IMR-90 (cell line): ENCODE data around the gene MAP1LC3B2. TPM values are rescaled to one million over a fixed set of nuclear protein-coding genes. Genes with fewer than 3 reads are reported as not detected.

Experiments used
- ATAC-seq: fragments of 200-7000 bp; cut with Tn5 transposase; 2 replicates; pipeline ENCODE4 v1.9.1; 2020; ENCODE audit warnings: low read depth, mild to moderate bottlenecking, moderate library complexity
- BruUV-seq: library from RNA; stranded (reverse); fragments of 400-500 nt; replicated peaks from 2 replicates; lab custom pipeline; 2021; lab: Mats Ljungman, UMichigan
- CTCF ChIA-PET: fragments of 300-600 bp; formaldehyde crosslinking; extraction: SDS; loops from one replicate; lab custom pipeline; 2021; ENCODE audit warnings: antibody characterized with exemption; lab: Yijun Ruan, JAX
- POLR2A ChIA-PET: fragments of 300-600 bp; sonication (Branson Sonifier 250); formaldehyde crosslinking; loops from one replicate; lab custom pipeline; 2022; ENCODE audit warnings: antibody characterized with exemption; ENCODE audit not compliant: unreplicated experiment; lab: Charles Lee
- DNase-seq: peaks from one replicate; pipeline ENCODE4 v3.0.0; 2013
- H2AFZ ChIP-seq: replicated peaks from 2 replicates; pipeline ENCODE3; 2013; ENCODE audit warnings: low read length, mild to moderate bottlenecking; ENCODE audit not compliant: poor library complexity
- H2AK5ac ChIP-seq: 2 replicates; pipeline ENCODE4 v1.6.1; 2013; ENCODE audit warnings: low read depth, low read length, inconsistent platforms
- H2AK9ac ChIP-seq: replicated peaks from 2 replicates; pipeline ENCODE3; 2013; ENCODE audit warnings: mild to moderate bottlenecking, low read depth, low read length, moderate library complexity; ENCODE audit not compliant: poor library complexity
- H2BK120ac ChIP-seq: 2 replicates; pipeline ENCODE4 v1.6.1; 2013; ENCODE audit warnings: low read depth, low read length, inconsistent platforms
- H2BK15ac ChIP-seq: 3 replicates; pipeline ENCODE4 v1.6.1; 2013; ENCODE audit warnings: low read depth, low read length, inconsistent platforms
- H2BK20ac ChIP-seq: 2 replicates; pipeline ENCODE4 v1.6.1; 2013; ENCODE audit warnings: low read depth, mild to moderate bottlenecking, inconsistent platforms, low read length, moderate library complexity
- H2BK5ac ChIP-seq: 2 replicates; pipeline ENCODE4 v1.6.1; 2013; ENCODE audit warnings: mild to moderate bottlenecking, low read depth, low read length, inconsistent platforms; ENCODE audit not compliant: poor library complexity, severe bottlenecking
- H3K14ac ChIP-seq: replicated peaks from 2 replicates; pipeline ENCODE4 v1.6.1; 2013; ENCODE audit warnings: low read depth, low read length, inconsistent platforms
- H3K18ac ChIP-seq: 2 replicates; pipeline ENCODE4 v1.6.1; 2013; ENCODE audit warnings: low read depth, low read length, control low read depth
- H3K23ac ChIP-seq: 2 replicates; pipeline ENCODE4 v1.6.1; 2013; ENCODE audit warnings: low read depth, low read length, inconsistent platforms
- H3K27ac ChIP-seq: 2 replicates; pipeline ENCODE4 v1.5.1; 2013; ENCODE audit warnings: mild to moderate bottlenecking, control low read depth, low read length; ENCODE audit not compliant: insufficient read depth
- H3K27me3 ChIP-seq: 2 replicates; pipeline ENCODE4 v1.6.1; 2013; ENCODE audit warnings: low read length; ENCODE audit not compliant: control insufficient read depth, insufficient read depth
- H3K36me3 ChIP-seq: 2 replicates; pipeline ENCODE4 v1.6.1; 2013; ENCODE audit warnings: low read length, mixed read lengths; ENCODE audit not compliant: control insufficient read depth, insufficient read depth
- H3K4ac ChIP-seq: 2 replicates; pipeline ENCODE4 v1.6.1; 2013; ENCODE audit warnings: low read depth, low read length, inconsistent platforms
- H3K4me1 ChIP-seq: 2 replicates; pipeline ENCODE4 v1.6.1; 2013; ENCODE audit warnings: low read length, mixed read lengths; ENCODE audit not compliant: control insufficient read depth, insufficient read depth
- H3K4me2 ChIP-seq: 2 replicates; pipeline ENCODE4 v1.6.1; 2013; ENCODE audit warnings: low read depth, mild to moderate bottlenecking, control low read depth, low read length, moderate library complexity
- H3K4me3 ChIP-seq: 2 replicates; pipeline ENCODE4 v1.5.1; 2013; ENCODE audit warnings: low read depth, mild to moderate bottlenecking, control low read depth, low read length, moderate library complexity; ENCODE audit not compliant: insufficient read depth
- H3K56ac ChIP-seq: 2 replicates; pipeline ENCODE4 v1.6.1; 2013; ENCODE audit warnings: low read length, inconsistent platforms; ENCODE audit not compliant: insufficient read depth; ENCODE audit errors: extremely low read depth
- H3K79me1 ChIP-seq, 2 experiments: 2 replicates each; pipeline ENCODE4 v1.6.1; 2013; ENCODE audit warnings: low read length in 2 of 2, inconsistent platforms in 1 of 2, low read depth in 1 of 2
- H3K9ac ChIP-seq: 2 replicates; pipeline ENCODE4 v1.6.1; 2013; ENCODE audit warnings: low read depth, low read length, control low read depth
- H3K9me1 ChIP-seq: 2 replicates; pipeline ENCODE4 v1.6.1; 2013; ENCODE audit warnings: low read length, inconsistent platforms; ENCODE audit not compliant: insufficient read depth
- H3K9me3 ChIP-seq: 2 replicates; pipeline ENCODE4 v1.6.1; 2013; ENCODE audit warnings: low read length; ENCODE audit not compliant: control insufficient read depth, insufficient read depth
- H4K20me1 ChIP-seq: 2 replicates; pipeline ENCODE4 v1.6.1; 2013; ENCODE audit warnings: low read length, inconsistent platforms; ENCODE audit not compliant: insufficient read depth
- H4K5ac ChIP-seq: 2 replicates; pipeline ENCODE4 v1.6.1; 2013; ENCODE audit warnings: mild to moderate bottlenecking, low read depth, low read length, control low read depth
- H4K8ac ChIP-seq, 2 experiments: 2 replicates each; pipeline ENCODE4 v1.6.1; 2013; ENCODE audit warnings: low read depth in 2 of 2, low read length in 2 of 2, control low read depth in 1 of 2, inconsistent platforms in 1 of 2
- H4K91ac ChIP-seq: 2 replicates; pipeline ENCODE4 v1.6.1; 2013; ENCODE audit warnings: low read depth, low read length, inconsistent platforms; ENCODE audit not compliant: insufficient read depth
- CEBPB ChIP-seq: IDR thresholded peaks from 2 replicates; pipeline ENCODE4 v1.6.1; 2012; ENCODE audit warnings: low read depth, low read length, improper control_type of control experiment
- CHD1 ChIP-seq: IDR thresholded peaks from 2 replicates; pipeline ENCODE4 v1.6.1; 2012; ENCODE audit warnings: low read depth, low read length, improper control_type of control experiment
- MAZ ChIP-seq: IDR thresholded peaks from 2 replicates; pipeline ENCODE4 v1.6.1; 2012; ENCODE audit warnings: low read depth, mild to moderate bottlenecking, low read length, improper control_type of control experiment, moderate library complexity, borderline replicate concordance
- MXI1 ChIP-seq: IDR thresholded peaks from 2 replicates; pipeline ENCODE4 v1.6.1; 2012; ENCODE audit warnings: low read depth, mild to moderate bottlenecking, low read length, moderate library complexity, borderline replicate concordance
- NFE2L2 ChIP-seq: fragments of 150-350 bp; IDR thresholded peaks from 2 replicates; pipeline ENCODE4 v1.6.1; 2016; ENCODE audit warnings: low read depth, mild to moderate bottlenecking, low read length
- POLR2A ChIP-seq: IDR thresholded peaks from 2 replicates; pipeline ENCODE4 v1.6.1; 2012; ENCODE audit warnings: mild to moderate bottlenecking, low read depth, low read length
- RFX5 ChIP-seq: IDR thresholded peaks from 2 replicates; pipeline ENCODE4 v1.8.0; 2012; ENCODE audit warnings: low read depth, mild to moderate bottlenecking, low read length, moderate library complexity
- SMC3 ChIP-seq: fragments of 150-350 bp; IDR thresholded peaks from 2 replicates; pipeline ENCODE4 v1.6.1; 2016; ENCODE audit warnings: low read depth, mild to moderate bottlenecking, antibody characterized with exemption, low read length, moderate library complexity
- WGBS, 2 experiments: methylation state at CpG; one replicate each; pipeline versions ENCODE4 v1.1.5 to v1.1.7; 2013; ENCODE audit warnings: missing lambda C conversion rate in 2 of 2; ENCODE audit not compliant: insufficient read length in 1 of 2; ENCODE audit errors: extremely low coverage in 2 of 2; 5-methylcytosine and 5-hydroxymethylcytosine counted together
- dilution Hi-C: fragments of 300-500 bp; cut with HindIII; formaldehyde crosslinking; loops from one replicate; pipeline ENCODE4 v1.14.3; 2018; ENCODE audit warnings: low sequenced_read_pairs; ENCODE audit not compliant: unreplicated experiment
- in situ Hi-C: fragments of 300-500 bp; cut with MboI; formaldehyde crosslinking; loops from 3 replicates; pipeline ENCODE4 v1.14.3; 2019; ENCODE audit warnings: low sequenced_read_pairs, inconsistent platforms, mixed read lengths
- intact Hi-C: fragments of 100-400 bp; cut with micrococcal nuclease; formaldehyde crosslinking; loops from 2 replicates; pipeline ENCODE4 v1.10.0; 2022
- polyA plus RNA-seq, 3 experiments: library from polyadenylated mRNA; depleted of rRNA; stranded (reverse); fragments of >200 nt; gene quantifications; 2 replicates each; pipeline ENCODE4 v1.2.3, GENCODE V29; 2012; ENCODE audit warnings: low replicate concordance in 1 of 3
- total RNA-seq: library from RNA; depleted of rRNA; stranded (reverse); fragments of >200 nt; gene quantifications from 2 replicates; pipeline ENCODE4 v1.2.3, GENCODE V29; 2012
- TF ChIP-seq, protein P1 (sequence below): fragments of 150-350 bp; IDR thresholded peaks from 2 replicates; pipeline ENCODE4 v1.6.1; 2016; ENCODE audit warnings: low read depth, mild to moderate bottlenecking, low read length, moderate library complexity, borderline replicate concordance
- TF ChIP-seq, protein P2 (sequence below): fragments of 150-350 bp; IDR thresholded peaks from 2 replicates; pipeline ENCODE4 v1.6.1; 2017; ENCODE audit warnings: mild to moderate bottlenecking, antibody characterized with exemption, low read length, low read depth

Gene MAP1LC3B2
- total and polyA plus RNA-seq, 2 of the 4 experiments (the other 2 are of a cell fraction): 1.4 TPM; not detected in 1

DNA sequence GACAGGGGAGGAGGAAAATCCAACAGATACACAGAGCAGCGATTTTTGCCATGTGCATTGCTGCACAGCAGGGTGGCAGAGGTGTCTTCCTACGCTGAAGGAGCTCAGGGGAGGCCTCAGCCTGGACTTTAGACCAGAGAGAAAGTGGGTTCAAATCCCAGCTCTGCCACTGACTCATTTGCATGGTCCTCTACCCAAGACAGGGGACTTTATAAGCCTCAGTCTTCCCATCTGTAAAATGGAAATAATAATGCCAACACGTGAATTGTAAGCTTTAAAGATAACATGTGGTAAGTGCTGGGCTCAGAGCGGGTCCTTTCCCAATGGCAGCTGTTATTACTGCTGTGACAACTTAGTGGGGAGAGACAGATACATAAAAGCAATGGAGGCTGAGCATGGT is 62.0 kb downstream of the MAP1LC3B2 start:
- H3K36me3 ChIP-seq: no peaks in the 10 kb centered on the region
- no peak overlapping the region for H2BK15ac ChIP-seq
- in situ Hi-C loops (no loop called here), intact Hi-C loops (no loop called here), dilution Hi-C loops (no loop called here)
- no peak overlapping the region for H2BK120ac ChIP-seq
- TF ChIP-seq NFE2L2: no peak
- no peak for TF ChIP-seq POLR2A
- no peak for TF ChIP-seq CHD1
- TF ChIP-seq, protein P1, sequence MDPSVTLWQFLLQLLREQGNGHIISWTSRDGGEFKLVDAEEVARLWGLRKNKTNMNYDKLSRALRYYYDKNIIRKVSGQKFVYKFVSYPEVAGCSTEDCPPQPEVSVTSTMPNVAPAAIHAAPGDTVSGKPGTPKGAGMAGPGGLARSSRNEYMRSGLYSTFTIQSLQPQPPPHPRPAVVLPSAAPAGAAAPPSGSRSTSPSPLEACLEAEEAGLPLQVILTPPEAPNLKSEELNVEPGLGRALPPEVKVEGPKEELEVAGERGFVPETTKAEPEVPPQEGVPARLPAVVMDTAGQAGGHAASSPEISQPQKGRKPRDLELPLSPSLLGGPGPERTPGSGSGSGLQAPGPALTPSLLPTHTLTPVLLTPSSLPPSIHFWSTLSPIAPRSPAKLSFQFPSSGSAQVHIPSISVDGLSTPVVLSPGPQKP: no peak
- TF ChIP-seq SMC3: no peak
- no peak for TF ChIP-seq MXI1
- TF ChIP-seq RFX5: no peak
- TF ChIP-seq CEBPB: no peak
- TF ChIP-seq, protein P2, sequence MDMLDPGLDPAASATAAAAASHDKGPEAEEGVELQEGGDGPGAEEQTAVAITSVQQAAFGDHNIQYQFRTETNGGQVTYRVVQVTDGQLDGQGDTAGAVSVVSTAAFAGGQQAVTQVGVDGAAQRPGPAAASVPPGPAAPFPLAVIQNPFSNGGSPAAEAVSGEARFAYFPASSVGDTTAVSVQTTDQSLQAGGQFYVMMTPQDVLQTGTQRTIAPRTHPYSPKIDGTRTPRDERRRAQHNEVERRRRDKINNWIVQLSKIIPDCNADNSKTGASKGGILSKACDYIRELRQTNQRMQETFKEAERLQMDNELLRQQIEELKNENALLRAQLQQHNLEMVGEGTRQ: no peak
- no peak for TF ChIP-seq MAZ
- no peak overlapping the region for H4K91ac ChIP-seq
- peak overlapping the region; percentile 60 for H2AFZ ChIP-seq
- H4K20me1 ChIP-seq: no peaks in the 10 kb centered on the region
- H3K14ac ChIP-seq: no peak overlapping the region
- no peak for ATAC-seq
- H3K56ac ChIP-seq: no peak overlapping the region
- no peak overlapping the region for H3K4me3 ChIP-seq
- no TSS peak for BruUV-seq
- ChIA-PET POLR2A (no interaction called here), CTCF (no interaction called here)
- H3K27me3 ChIP-seq: peaks cover 30% of the 10 kb centered on the region
- no peak overlapping the region for H2AK5ac ChIP-seq
- no peak for DNase-seq
- H2AK9ac ChIP-seq: no peak overlapping the region
- no peak overlapping the region for H3K9ac ChIP-seq
- no peaks in the 10 kb centered on the region for H3K9me1 ChIP-seq
- H3K4me1 ChIP-seq: no peaks in the 10 kb centered on the region
- no peak overlapping the region for H3K4ac ChIP-seq
- H3K79me1 ChIP-seq: no peaks in the 10 kb centered on the region
- no peak overlapping the region for H2BK5ac ChIP-seq
- H3K4me2 ChIP-seq: no peak overlapping the region
- H3K9me3 ChIP-seq: peaks cover 9% of the 10 kb centered on the region
- no peak overlapping the region for H4K5ac ChIP-seq
- 60% methylated on average over 1 of the region's 4 CpGs; no CpG with 5 or more reads in 1 of the 2 experiments for WGBS, 2 experiments
- H3K18ac ChIP-seq: no peak overlapping the region
- no peak overlapping the region for H2BK20ac ChIP-seq
- H3K23ac ChIP-seq: no peak overlapping the region
- no peak overlapping the region for H3K27ac ChIP-seq
- H4K8ac ChIP-seq: no peak overlapping the region
